H9 (cell line): Measurements from ENCODE around the gene TMEM245. TPM values are rescaled to one million over a fixed set of nuclear protein-coding genes. Genes with fewer than 3 reads are reported as not detected.

Experiments used
- DNase-seq: peaks from one replicate; pipeline ENCODE4 v3.0.0-alpha.2; 2017
- H2AFZ ChIP-seq: one replicate; pipeline ENCODE4 v1.6.1; 2013; ENCODE audit warnings: mild to moderate bottlenecking, low read length, control low read depth, moderate library complexity
- H2AK5ac ChIP-seq: 2 replicates; pipeline ENCODE4 v1.6.1; 2013; ENCODE audit warnings: low read length, control low read depth, mixed read lengths; ENCODE audit not compliant: insufficient read length
- H2BK120ac ChIP-seq: one replicate; pipeline ENCODE4 v1.6.1; 2013; ENCODE audit warnings: low read depth, mild to moderate bottlenecking, low read length, control low read depth, inconsistent platforms; ENCODE audit not compliant: poor library complexity, severe bottlenecking
- H2BK12ac ChIP-seq: 2 replicates; pipeline ENCODE4 v1.6.1; 2013; ENCODE audit warnings: low read length, control low read depth, mixed read lengths, low read depth; ENCODE audit not compliant: insufficient read length
- H2BK15ac ChIP-seq: 2 replicates; pipeline ENCODE4 v1.6.1; 2013; ENCODE audit warnings: low read depth, low read length, control low read depth
- H2BK20ac ChIP-seq: one replicate; pipeline ENCODE4 v1.6.1; 2013; ENCODE audit warnings: low read depth, mild to moderate bottlenecking, low read length, control low read depth, inconsistent platforms; ENCODE audit not compliant: poor library complexity, severe bottlenecking
- H2BK5ac ChIP-seq: 2 replicates; pipeline ENCODE4 v1.6.1; 2013; ENCODE audit warnings: low read length, control low read depth, mixed read lengths; ENCODE audit not compliant: insufficient read length
- H3K14ac ChIP-seq: 2 replicates; pipeline ENCODE4 v1.6.1; 2013; ENCODE audit warnings: low read length, control low read depth; ENCODE audit not compliant: insufficient read depth
- H3K18ac ChIP-seq: 2 replicates; pipeline ENCODE4 v1.6.1; 2013; ENCODE audit warnings: low read depth, mild to moderate bottlenecking, mixed read lengths, low read length, control low read depth; ENCODE audit not compliant: insufficient read length
- H3K23ac ChIP-seq: 2 replicates; pipeline ENCODE4 v1.6.1; 2013; ENCODE audit warnings: low read length, control low read depth, mixed read lengths, low read depth; ENCODE audit not compliant: insufficient read length
- H3K23me2 ChIP-seq: 2 replicates; pipeline ENCODE4 v1.6.1; 2013; ENCODE audit warnings: low read depth, mild to moderate bottlenecking, mixed read lengths, low read length, control low read depth; ENCODE audit not compliant: insufficient read length, poor library complexity, severe bottlenecking
- H3K27ac ChIP-seq: 2 replicates; pipeline ENCODE4 v1.5.1; 2013; ENCODE audit warnings: low read length, control low read depth, mixed read lengths, low read depth; ENCODE audit not compliant: insufficient read length
- H3K27me3 ChIP-seq: 2 replicates; pipeline ENCODE4 v1.6.1; 2013; ENCODE audit warnings: low read length, control low read depth, inconsistent platforms; ENCODE audit not compliant: insufficient read depth
- H3K4ac ChIP-seq: 2 replicates; pipeline ENCODE4 v1.6.1; 2013; ENCODE audit warnings: low read depth, mild to moderate bottlenecking, control low read depth, inconsistent platforms, low read length, moderate library complexity
- H3K4me1 ChIP-seq: 2 replicates; pipeline ENCODE4 v1.6.1; 2013; ENCODE audit warnings: low read length, control low read depth, inconsistent platforms; ENCODE audit not compliant: insufficient read depth
- H3K4me2 ChIP-seq: 2 replicates; pipeline ENCODE4 v1.6.1; 2013; ENCODE audit warnings: low read length, control low read depth, mixed read lengths; ENCODE audit not compliant: insufficient read length, insufficient read depth
- H3K56ac ChIP-seq: 2 replicates; pipeline ENCODE4 v1.6.1; 2013; ENCODE audit warnings: low read depth, mild to moderate bottlenecking, mixed read lengths, low read length, control low read depth; ENCODE audit not compliant: insufficient read length
- H3K79me1 ChIP-seq: 2 replicates; pipeline ENCODE4 v1.6.1; 2013; ENCODE audit warnings: low read depth, mild to moderate bottlenecking, moderate library complexity, low read length, control low read depth, inconsistent platforms; ENCODE audit not compliant: insufficient read depth, poor library complexity, severe bottlenecking
- H3K79me2 ChIP-seq: 2 replicates; pipeline ENCODE4 v1.6.1; 2013; ENCODE audit warnings: low read length, control low read depth, inconsistent platforms; ENCODE audit not compliant: insufficient read depth
- H3K9ac ChIP-seq: 2 replicates; pipeline ENCODE4 v1.6.1; 2013; ENCODE audit warnings: low read length, control low read depth, mixed read lengths; ENCODE audit not compliant: insufficient read length; ENCODE audit errors: extremely low read depth
- H3K9me3 ChIP-seq: one replicate; pipeline ENCODE4 v1.6.1; 2013; ENCODE audit warnings: low read depth, low read length, inconsistent platforms; ENCODE audit not compliant: control insufficient read depth
- H3T11ph ChIP-seq: one replicate; pipeline ENCODE4 v1.6.1; 2013; ENCODE audit warnings: mild to moderate bottlenecking, low read length, control low read depth, inconsistent platforms
- H4K20me1 ChIP-seq: one replicate; pipeline ENCODE4 v1.6.1; 2013; ENCODE audit not compliant: control insufficient read depth, insufficient read length, insufficient read depth
- H4K5ac ChIP-seq: 2 replicates; pipeline ENCODE4 v1.6.1; 2013; ENCODE audit warnings: low read depth, mild to moderate bottlenecking, mixed read lengths, low read length, control low read depth; ENCODE audit not compliant: insufficient read length
- H4K8ac ChIP-seq: replicated peaks from 2 replicates; pipeline ENCODE4 v1.6.1; 2013; ENCODE audit warnings: low read length, control low read depth, mixed read lengths, low read depth; ENCODE audit not compliant: insufficient read length
- H4K91ac ChIP-seq: 2 replicates; pipeline ENCODE4 v1.6.1; 2013; ENCODE audit warnings: low read depth, mild to moderate bottlenecking, moderate library complexity, mixed read lengths, low read length, control low read depth; ENCODE audit not compliant: insufficient read length
- H3K27ac Mint-ChIP-seq, 3 experiments: 2 replicates in 2 of 3; 3 replicates in 1 of 3; pipeline ENCODE4 v1.8.0; 2020 to 2021; ENCODE audit warnings: mixed read lengths in 3 of 3, mild to moderate bottlenecking in 1 of 3, moderate library complexity in 1 of 3
- H3K27me3 Mint-ChIP-seq: 2 replicates; pipeline ENCODE4 v1.8.0; 2021; ENCODE audit warnings: low read depth, mild to moderate bottlenecking, moderate library complexity, mixed read lengths
- H3K36me3 Mint-ChIP-seq, 3 experiments: 2 replicates in 2 of 3; 3 replicates in 1 of 3; pipeline ENCODE4 v1.8.0; 2020 to 2021; ENCODE audit warnings: low read depth in 3 of 3, mixed read lengths in 3 of 3; ENCODE audit not compliant: insufficient read depth in 1 of 3
- H3K4me1 Mint-ChIP-seq, 2 experiments: 2 replicates each; pipeline ENCODE4 v1.8.0; 2020; ENCODE audit warnings: mixed read lengths in 2 of 2
- H3K4me3 Mint-ChIP-seq, 2 experiments: 2 replicates in 1 of 2; 3 replicates in 1 of 2; pipeline ENCODE4 v1.8.0; 2020 to 2021; ENCODE audit warnings: mild to moderate bottlenecking in 2 of 2, mixed read lengths in 2 of 2, moderate library complexity in 1 of 2
- H3K9me3 Mint-ChIP-seq, 2 experiments: 2 replicates in 1 of 2; 3 replicates in 1 of 2; pipeline ENCODE4 v1.8.0; 2020; ENCODE audit warnings: mild to moderate bottlenecking in 2 of 2, mixed read lengths in 2 of 2, moderate library complexity in 1 of 2
- CTCF ChIP-seq: fragments of 200-600 bp; sonication (generic); conservative IDR thresholded peaks from 3 replicates; pipeline ENCODE4 v1.8.0; 2021; ENCODE audit warnings: antibody characterized with exemption, mild to moderate bottlenecking
- WGBS: extraction: QIAGEN DNeasy Blood & Tissue Kit; methylation state at CpG from one replicate; pipeline ENCODE4 v1.1.7; 2013; ENCODE audit warnings: missing lambda C conversion rate, low lambda C conversion rate, mixed read lengths; ENCODE audit not compliant: insufficient read length; ENCODE audit errors: extremely low coverage; 5-methylcytosine and 5-hydroxymethylcytosine counted together
- total RNA-seq: library from RNA; stranded (reverse); gene quantifications from 2 replicates; pipeline ENCODE4 v1.2.1, GENCODE V29; 2021

The TMEM245 gene
- total RNA-seq, 1 experiment from 2014 or later = 37.9 TPM

GRCh38 chr9:109092587-109092986 is 27.2 kb downstream of the TMEM245 start:
- H2BK5ac ChIP-seq = no peak overlapping the region
- H3K79me1 ChIP-seq = peaks cover 6% of the 10 kb centered on the region
- H3K9ac ChIP-seq = no peak overlapping the region
- H3K23me2 ChIP-seq = no peaks in the 10 kb centered on the region
- no peak overlapping the region for H2BK12ac ChIP-seq
- no peak overlapping the region for H3T11ph ChIP-seq
- H2BK15ac ChIP-seq = no peak overlapping the region
- H2AK5ac ChIP-seq = no peak overlapping the region
- H3K4ac ChIP-seq = no peak overlapping the region
- H2BK120ac ChIP-seq = no peak overlapping the region
- no peak overlapping the region for H3K27ac ChIP-seq
- no peak for TF ChIP-seq CTCF
- no peak overlapping the region for H2AFZ ChIP-seq
- peaks cover 4 to 5% of the 10 kb centered on the region in 2 experiments; a peak in 2 of 4 replicates for H3K4me1 Mint-ChIP-seq
- no peak overlapping the region for H4K91ac ChIP-seq
- H3K4me2 ChIP-seq = no peak overlapping the region
- no peak overlapping the region for H4K5ac ChIP-seq
- DNase-seq = no peak
- H3K18ac ChIP-seq = no peak overlapping the region
- no peak overlapping the region for H3K14ac ChIP-seq
- no peaks in the 10 kb centered on the region for H3K27me3 Mint-ChIP-seq
- no peak overlapping the region for H3K56ac ChIP-seq
- H3K23ac ChIP-seq = no peak overlapping the region
- no peaks in the 10 kb centered on the region for H3K4me1 ChIP-seq
- H4K8ac ChIP-seq = no peak overlapping the region
- H3K36me3 Mint-ChIP-seq = peaks cover 13 to 57% (median 57%) of the 10 kb centered on the region in 3 experiments; a peak in 6 of 7 replicates
- H3K27me3 ChIP-seq = no peaks in the 10 kb centered on the region
- H3K4me3 Mint-ChIP-seq = no peak overlapping the region
- no peaks in the 10 kb centered on the region for H3K9me3 Mint-ChIP-seq
- H2BK20ac ChIP-seq = no peak overlapping the region
- WGBS = no CpG with 5 or more reads among the region's 1 CpG
- H3K79me2 ChIP-seq = peaks cover 10% of the 10 kb centered on the region; the same call in 1 of the 2 replicates
- H3K9me3 ChIP-seq = no peaks in the 10 kb centered on the region
- peak overlapping the region in 2 of 3 experiments; percentile 15 to 69; a peak in 4 of 7 replicates for H3K27ac Mint-ChIP-seq
- peaks cover 5% of the 10 kb centered on the region for H4K20me1 ChIP-seq
